Neuronal stem cell (in vitro differentiated cells): Measurements from ENCODE around the gene RNF224.

Experiments
- DNase-seq: peaks from one replicate; pipeline ENCODE4 v3.0.0-alpha.2; 2013; ENCODE audit warnings: low spot score
- H2AFZ ChIP-seq: one replicate; pipeline ENCODE4 v1.6.1; 2013; ENCODE audit warnings: mild to moderate bottlenecking, low read length, inconsistent platforms
- H2AK5ac ChIP-seq: 2 replicates; pipeline ENCODE4 v1.6.1; 2013; ENCODE audit warnings: low read depth, mild to moderate bottlenecking, inconsistent platforms, low read length, moderate library complexity, mixed read lengths
- H2BK120ac ChIP-seq: 2 replicates; pipeline ENCODE4 v1.6.1; 2013; ENCODE audit warnings: low read depth, mild to moderate bottlenecking, inconsistent platforms, low read length, moderate library complexity, mixed read lengths
- H2BK12ac ChIP-seq: one replicate; pipeline ENCODE4 v1.6.1; 2013; ENCODE audit warnings: low read length, inconsistent platforms
- H2BK15ac ChIP-seq: 2 replicates; pipeline ENCODE4 v1.6.1; 2013; ENCODE audit warnings: mild to moderate bottlenecking, low read length, inconsistent platforms, mixed read lengths
- H2BK5ac ChIP-seq: one replicate; pipeline ENCODE4 v1.6.1; 2013; ENCODE audit warnings: inconsistent platforms, mild to moderate bottlenecking, low read length, moderate library complexity
- H3K14ac ChIP-seq: one replicate; pipeline ENCODE4 v1.6.1; 2013; ENCODE audit warnings: low read length, inconsistent platforms
- H3K18ac ChIP-seq: 2 replicates; pipeline ENCODE4 v1.6.1; 2013; ENCODE audit warnings: low read length, inconsistent platforms
- H3K23ac ChIP-seq: 2 replicates; pipeline ENCODE4 v1.6.1; 2013; ENCODE audit warnings: low read depth, mild to moderate bottlenecking, mixed read lengths, low read length, inconsistent platforms; ENCODE audit not compliant: poor library complexity
- H3K27ac ChIP-seq: replicated peaks from 3 replicates; pipeline ENCODE4 v1.5.1; 2013; ENCODE audit warnings: low read length, inconsistent platforms
- H3K27me3 ChIP-seq, 3 experiments: 2 replicates each; pipeline ENCODE4 v1.6.1; 2013; ENCODE audit warnings: low read length in 3 of 3, mild to moderate bottlenecking in 2 of 3, inconsistent platforms in 1 of 3, low read depth in 1 of 3, mixed read lengths in 1 of 3, moderate library complexity in 1 of 3; ENCODE audit not compliant: control insufficient read depth in 3 of 3, insufficient read depth in 3 of 3
- H3K36me3 ChIP-seq, 2 donors: replicated peaks in 1 of 2; 2 replicates each; pipeline ENCODE4 v1.6.1; 2013; ENCODE audit warnings: low read length in 2 of 2; ENCODE audit not compliant: control insufficient read depth in 2 of 2, insufficient read depth in 2 of 2
- H3K4ac ChIP-seq: 2 replicates; pipeline ENCODE4 v1.6.1; 2013; ENCODE audit warnings: inconsistent platforms, mild to moderate bottlenecking, low read length, moderate library complexity
- H3K4me1 ChIP-seq, 2 donors: 1 replicate in 1 of 2; 2 replicates in 1 of 2; pipeline ENCODE4 v1.6.1; 2013; ENCODE audit warnings: low read length in 2 of 2, low read depth in 1 of 2; ENCODE audit not compliant: control insufficient read depth in 2 of 2, insufficient read depth in 1 of 2
- H3K4me2 ChIP-seq: one replicate; pipeline ENCODE4 v1.6.1; 2013; ENCODE audit warnings: mild to moderate bottlenecking, low read length, inconsistent platforms; ENCODE audit not compliant: insufficient read depth, poor library complexity, severe bottlenecking
- H3K4me3 ChIP-seq, 2 donors: 2 replicates each; pipeline ENCODE4 v1.5.1; 2013; ENCODE audit warnings: low read length in 2 of 2, mild to moderate bottlenecking in 2 of 2, inconsistent platforms in 1 of 2, moderate library complexity in 1 of 2
- H3K79me1 ChIP-seq: one replicate; pipeline ENCODE4 v1.6.1; 2013; ENCODE audit warnings: low read depth, mild to moderate bottlenecking, inconsistent platforms, low read length, moderate library complexity
- H3K9ac ChIP-seq: one replicate; pipeline ENCODE4 v1.6.1; 2013; ENCODE audit warnings: mild to moderate bottlenecking, low read depth, low read length, inconsistent platforms; ENCODE audit not compliant: poor library complexity
- H3K9me3 ChIP-seq, 2 donors: replicated peaks in 1 of 2; 2 replicates each; pipeline versions ENCODE3 to v1.6.1; 2013; ENCODE audit warnings: low read length in 2 of 2, mild to moderate bottlenecking in 2 of 2, inconsistent platforms in 1 of 2, low read depth in 1 of 2, mixed read lengths in 1 of 2, moderate library complexity in 1 of 2; ENCODE audit not compliant: control insufficient read depth in 2 of 2, insufficient read depth in 1 of 2
- H4K8ac ChIP-seq: one replicate; pipeline ENCODE4 v1.6.1; 2013; ENCODE audit warnings: low read depth, mild to moderate bottlenecking, inconsistent platforms, low read length, moderate library complexity
- H4K91ac ChIP-seq: one replicate; pipeline ENCODE4 v1.6.1; 2013; ENCODE audit warnings: low read length, low read depth, mild to moderate bottlenecking, inconsistent platforms; ENCODE audit not compliant: poor library complexity
- WGBS, 2 donors: extraction: QIAGEN DNeasy Blood & Tissue Kit; methylation state at CpG; one replicate each; pipeline ENCODE4 v1.1.7; 2013; ENCODE audit warnings: missing lambda C conversion rate in 2 of 2, mixed read lengths in 1 of 2; ENCODE audit not compliant: insufficient read length in 2 of 2, insufficient replicate concordance in 1 of 2; ENCODE audit errors: extremely low coverage in 2 of 2; 5-methylcytosine and 5-hydroxymethylcytosine counted together

RNF224 gene

DNA sequence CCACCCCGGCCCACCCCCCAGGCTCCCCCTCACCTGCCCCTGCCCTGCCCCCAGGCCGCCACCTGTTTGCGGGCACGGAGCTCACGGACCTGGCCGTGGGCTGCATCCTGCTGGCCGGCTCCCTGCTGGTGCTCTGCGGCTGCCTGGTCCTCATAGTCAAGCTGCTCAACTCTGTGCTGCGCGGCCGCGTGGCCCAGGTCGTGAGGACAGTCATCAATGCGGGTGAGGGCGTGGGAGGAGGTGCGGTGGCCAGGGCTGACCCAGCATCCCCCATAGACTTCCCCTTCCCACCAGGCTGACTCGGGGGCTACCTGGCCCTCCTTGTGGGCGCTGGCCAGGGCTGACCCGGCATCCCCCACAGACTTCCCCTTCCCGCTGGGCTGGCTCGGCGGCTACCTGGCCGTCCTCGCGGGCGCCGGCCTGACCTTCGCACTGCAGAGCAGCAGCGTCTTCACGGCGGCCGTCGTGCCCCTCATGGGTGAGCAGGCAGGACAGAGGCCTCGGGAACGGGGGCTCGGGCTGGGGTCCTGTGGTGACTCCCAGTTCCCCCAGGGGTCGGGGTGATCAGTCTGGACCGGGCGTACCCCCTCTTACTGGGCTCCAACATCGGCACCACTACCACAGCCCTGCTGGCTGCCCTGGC is 6.9 kb downstream of the RNF224 start:
- no CpG with 5 or more reads among the region's 40 CpGs for WGBS, 2 donors
- no peak overlapping the region for H4K91ac ChIP-seq

DNA sequence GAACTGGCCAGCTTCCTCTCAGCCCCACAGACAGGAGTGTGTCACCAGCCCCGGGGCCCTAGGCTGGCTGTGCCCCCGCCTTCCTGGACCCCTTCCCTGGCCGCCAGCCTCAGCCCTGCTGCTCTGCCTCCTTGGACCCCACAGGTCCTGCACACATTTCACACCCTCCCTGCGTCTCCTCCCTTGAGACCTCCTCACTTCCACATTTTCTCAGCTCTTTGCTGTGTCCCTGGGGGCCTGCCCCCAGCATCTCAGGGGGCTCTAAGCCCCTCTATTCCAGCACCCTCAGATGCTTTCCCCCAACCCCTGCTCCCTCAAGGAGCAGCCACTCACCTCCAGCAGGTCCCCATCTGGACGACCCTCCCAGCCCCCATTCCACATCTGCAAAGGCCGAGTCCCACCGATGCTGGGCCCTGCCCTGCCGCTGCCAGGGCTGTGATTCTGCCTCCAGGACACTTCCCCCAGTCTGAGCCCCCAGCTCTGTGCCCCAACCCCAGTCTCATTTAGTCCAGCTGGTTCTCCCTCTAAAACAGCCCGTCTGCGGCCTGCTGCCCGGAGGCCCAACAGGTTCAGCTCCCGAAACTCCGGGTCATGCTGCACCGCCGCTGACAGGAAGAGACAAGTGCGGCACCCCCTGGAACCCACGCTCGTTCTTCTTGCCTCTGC is 7.6 kb downstream of the RNF224 start:
- Histone ChIP-seq H2BK12ac (no peak overlapping the region), H3K27ac (no peak overlapping the region), H4K91ac (no peak overlapping the region), H2BK15ac (no peak overlapping the region), H3K4ac (peak overlapping the region; percentile 26), H2BK5ac (peak overlapping the region; percentile 53), H2AK5ac (peak overlapping the region; percentile 99), H3K79me1 (peaks cover 12% of the 10 kb centered on the region), H3K27me3 (peaks cover 0 to 5% (median 0%) of the 10 kb centered on the region in 3 experiments), H3K4me1 (peaks cover 15% of the 10 kb centered on the region in 2 donors), H3K9me3 (no peaks in the 10 kb centered on the region), H3K18ac (peak overlapping the region; percentile 28), H2BK120ac (no peak overlapping the region), H3K14ac (peak overlapping the region; percentile 71), H3K36me3 (peaks cover 0 to 5% of the 10 kb centered on the region in 2 donors), H2AFZ (no peak overlapping the region), H3K23ac (peak overlapping the region; percentile 73), H3K4me3 (no peak overlapping the region), H4K8ac (peak overlapping the region; percentile 65), H3K9ac (peak overlapping the region; percentile 70), H3K4me2 (no peak overlapping the region)
- no peak for DNase-seq
- no CpG with 5 or more reads among the region's 18 CpGs for WGBS, 2 donors

More for the DNA sequence above, 6.9 kb downstream of the RNF224 start:
- H3K4me2 ChIP-seq = no peak overlapping the region
- no peak overlapping the region for H2BK15ac ChIP-seq
- peak overlapping the region; percentile 81 for H2BK120ac ChIP-seq
- no peak overlapping the region for H3K27ac ChIP-seq
- DNase-seq = no peak
- peak overlapping the region; percentile 73 for H2BK12ac ChIP-seq
- H3K23ac ChIP-seq = peak overlapping the region; percentile 73
- H3K36me3 ChIP-seq = peaks cover 0 to 5% of the 10 kb centered on the region in 2 donors
- H2AFZ ChIP-seq = no peak overlapping the region
- H3K4ac ChIP-seq = peak overlapping the region; percentile 37
- peak overlapping the region; percentile 70 for H3K9ac ChIP-seq
- H3K14ac ChIP-seq = peak overlapping the region; percentile 56
- H3K79me1 ChIP-seq = peaks cover 12% of the 10 kb centered on the region
- no peak overlapping the region for H3K4me3 ChIP-seq
- H3K9me3 ChIP-seq = no peaks in the 10 kb centered on the region
- peak overlapping the region; percentile 70 for H2AK5ac ChIP-seq
- H2BK5ac ChIP-seq = peak overlapping the region; percentile 13
- H4K8ac ChIP-seq = no peak overlapping the region
- peaks cover 0 to 7% (median 0%) of the 10 kb centered on the region in 3 experiments for H3K27me3 ChIP-seq
- H3K4me1 ChIP-seq = peaks cover 15% of the 10 kb centered on the region in 2 donors
- peak overlapping the region; percentile 71 for H3K18ac ChIP-seq

DNA sequence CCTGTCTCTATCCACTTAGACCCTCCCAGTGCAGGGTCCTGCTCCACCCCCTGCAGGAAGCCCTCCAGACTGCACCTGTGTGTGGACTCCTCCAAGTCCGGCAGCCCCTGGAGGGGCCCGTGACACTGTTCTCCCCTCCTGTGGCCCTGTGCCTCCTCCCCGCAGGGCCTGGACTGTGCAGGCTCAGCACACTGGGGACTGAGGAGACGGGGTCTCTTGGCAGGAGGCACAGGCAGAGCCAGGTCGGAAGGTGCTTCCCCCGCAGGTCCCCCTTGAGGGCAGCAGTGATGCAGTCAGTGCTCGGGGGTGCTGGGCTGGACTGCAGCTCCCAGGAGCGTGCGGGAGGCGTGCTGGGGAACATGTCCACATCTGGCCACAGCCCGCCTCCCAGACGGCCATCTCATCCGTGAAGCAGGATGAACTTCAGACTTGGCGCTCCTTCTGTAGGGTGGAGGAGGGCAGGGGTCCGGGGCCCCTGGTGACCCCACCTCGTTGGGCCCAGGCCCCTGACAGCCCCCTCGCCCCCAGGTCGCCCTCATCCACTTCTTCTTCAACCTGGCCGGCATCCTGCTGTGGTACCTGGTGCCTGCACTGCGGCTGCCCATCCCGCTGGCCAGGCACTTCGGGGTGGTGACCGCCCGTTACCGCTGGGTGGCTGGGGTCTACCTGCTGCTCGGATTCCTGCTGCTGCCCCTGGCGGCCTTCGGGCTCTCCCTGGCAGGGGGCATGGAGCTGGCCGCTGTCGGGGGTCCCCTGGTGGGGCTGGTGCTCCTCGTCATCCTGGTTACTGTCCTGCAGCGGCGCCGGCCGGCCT is 8.3 kb downstream of the RNF224 start:
- Histone ChIP-seq H2BK120ac (no peak overlapping the region), H3K4ac (peak overlapping the region; percentile 37), H2BK12ac (peak overlapping the region; percentile 58), H2AFZ (no peak overlapping the region), H2BK15ac (no peak overlapping the region), H2BK5ac (peak overlapping the region; percentile 53), H3K23ac (peak overlapping the region; percentile 89), H3K4me1 (peaks cover 15% of the 10 kb centered on the region in 2 donors), H3K18ac (peak overlapping the region; percentile 85), H2AK5ac (peak overlapping the region; percentile 99), H3K9ac (peak overlapping the region; percentile 70), H3K36me3 (peaks cover 0 to 5% of the 10 kb centered on the region in 2 donors), H3K79me1 (peaks cover 12% of the 10 kb centered on the region), H4K91ac (no peak overlapping the region), H3K27ac (no peak overlapping the region), H4K8ac (peak overlapping the region; percentile 65), H3K4me2 (peak overlapping the region; percentile 0), H3K4me3 (no peak overlapping the region), H3K14ac (no peak overlapping the region), H3K27me3 (peaks cover 0 to 5% (median 0%) of the 10 kb centered on the region in 3 experiments), H3K9me3 (no peaks in the 10 kb centered on the region)
- DNase-seq = no peak
- no CpG with 5 or more reads among the region's 35 CpGs for WGBS, 2 donors
